OCI-LY1 (cell line): ENCODE data around the gene MYOM1.

Source experiments
- CTCF ChIP-seq: fragments of 200-600 bp; sonication (generic), shearing (Covaris generic); IDR thresholded peaks from 2 replicates; pipeline ENCODE4 v1.5.1; 2017; ENCODE audit warnings: mild to moderate bottlenecking, antibody characterized with exemption, low read length, moderate library complexity, mixed read lengths
- EZH2 ChIP-seq: fragments of 200-600 bp; sonication (generic), shearing (Covaris generic); IDR thresholded peaks from 2 replicates; pipeline ENCODE4 v1.8.0; 2017; ENCODE audit warnings: borderline replicate concordance, mixed run types, mild to moderate bottlenecking, antibody characterized with exemption, low read length, moderate library complexity, mixed read lengths

- no peak for TF ChIP-seq CTCF
- TF ChIP-seq EZH2 = no peak
These were observed 44.6 kb upstream of the MYOM1 start for GRCh38 chr18:3264362-3264761.
